Right forelimb (tissue), 1 donor: ENCODE data around the gene RUNX3.
"Not testable (repeated sequence)": the region's sequence is repeated elsewhere in the genome, so short reads cannot be mapped to it uniquely, and the experiment has no call there.

ENCODE experiments used
- DNase-seq: peaks from one replicate; pipeline ENCODE4 v3.0.0-alpha.2; 2018

The RUNX3 gene

GRCh38 chr1:24930260-24931145 lies at the start of gene RUNX3:
TSS of gene RUNX3 (minus strand) at chr1:24930276. CDS start at chr1:24929868, 408 bp downstream.
- peak; percentile 73 for DNase-seq

- DNase-seq, result not testable (repeated sequence)
Observed at GRCh38 chr1:24979232-24979631, 49.2 kb upstream of the RUNX3 start.

GRCh38 chr1:24978383-24979032 lies 48.4 kb upstream of the RUNX3 start:
- DNase-seq, result no peak

- no peak for DNase-seq
Observed at GRCh38 chr1:24975391-24975790, 45.3 kb upstream of the RUNX3 start.

- DNase-seq, result no peak
Observed at GRCh38 chr1:24973315-24973714, 43.2 kb upstream of the RUNX3 start.

- DNase-seq, result no peak
Observed at GRCh38 chr1:24972915-24973242, 42.8 kb upstream of the RUNX3 start.

- no peak for DNase-seq
Observed at GRCh38 chr1:24972221-24972914, 42.3 kb upstream of the RUNX3 start.

GRCh38 chr1:24970926-24971875 lies 41.1 kb upstream of the RUNX3 start:
- no peak for DNase-seq

- DNase-seq, result no peak
Observed at GRCh38 chr1:24970399-24970753, 40.3 kb upstream of the RUNX3 start.

- DNase-seq, result no peak
Observed at GRCh38 chr1:24969596-24970398, 39.7 kb upstream of the RUNX3 start.

- no peak for DNase-seq
Observed at GRCh38 chr1:24968941-24969585, 39.0 kb upstream of the RUNX3 start.

- no peak for DNase-seq
Observed at GRCh38 chr1:24967962-24968361, 37.9 kb upstream of the RUNX3 start.

- DNase-seq, result no peak
Observed at GRCh38 chr1:24967555-24967954, 37.5 kb upstream of the RUNX3 start.

- no peak for DNase-seq
Observed at GRCh38 chr1:24966724-24967346, 36.8 kb upstream of the RUNX3 start.

GRCh38 chr1:24966121-24966723 lies 36.1 kb upstream of the RUNX3 start:
- no peak for DNase-seq

GRCh38 chr1:24965571-24965930 lies 35.5 kb upstream of the RUNX3 start:
- no peak for DNase-seq

- DNase-seq, result peak; percentile 68
Observed at GRCh38 chr1:24964811-24965570, 34.9 kb upstream of the RUNX3 start.

- no peak for DNase-seq
Observed at GRCh38 chr1:24963943-24964693, 34.0 kb upstream of the RUNX3 start.
